HepG2 (cell line): ENCODE results near the gene PRM3. TPM values are rescaled to one million over a fixed set of nuclear protein-coding genes. Genes with fewer than 3 reads are reported as not detected.

Experiments
- ATF2 ChIP-seq: sonication (generic); formaldehyde crosslinking; IDR thresholded peaks from 2 replicates; pipeline ENCODE4 v1.4.0; 2020; ENCODE audit warnings: missing genetic modification reagents
- FOXO4 ChIP-seq: sonication (generic); formaldehyde crosslinking; conservative IDR thresholded peaks from 2 replicates; pipeline ENCODE4 v1.8.1; 2023; ENCODE audit warnings: missing genetic modification reagents
- ISX ChIP-seq: sonication (generic); formaldehyde crosslinking; conservative IDR thresholded peaks from 2 replicates; pipeline ENCODE4 v1.5.0; 2020; ENCODE audit warnings: missing genetic modification reagents
- PCBP1 ChIP-seq: fragments of 200-400 bp; formaldehyde crosslinking; IDR thresholded peaks from 2 replicates; pipeline ENCODE4 v1.6.1; 2017; ENCODE audit warnings: mild to moderate bottlenecking, low read depth, low read length, borderline replicate concordance
- RARG ChIP-seq: sonication (generic); formaldehyde crosslinking; IDR thresholded peaks from 2 replicates; pipeline ENCODE4 v1.4.0; 2020; ENCODE audit warnings: low read depth, mild to moderate bottlenecking, missing genetic modification reagents
- ZBTB40 ChIP-seq, 2 experiments: fragments of 450-650 bp in 1 of 2; sonication (generic) in 1 of 2; formaldehyde crosslinking in 1 of 2; IDR thresholded peaks; 2 replicates each; pipeline versions ENCODE4 v1.6.1 to v1.8.0; 2016 to 2022; ENCODE audit warnings: antibody characterized with exemption in 1 of 2, mild to moderate bottlenecking in 1 of 2, missing genetic modification reagents in 1 of 2
- ZNF142 ChIP-seq: sonication (generic); formaldehyde crosslinking; IDR thresholded peaks from 2 replicates; pipeline ENCODE4 v1.4.0; 2020; ENCODE audit warnings: missing genetic modification reagents
- ZNF292 ChIP-seq: sonication (generic); formaldehyde crosslinking; IDR thresholded peaks from 2 replicates; pipeline ENCODE4 v1.8.1; 2022; ENCODE audit warnings: mild to moderate bottlenecking, low read depth, missing genetic modification reagents, borderline replicate concordance
- ZNF629 ChIP-seq: sonication (generic); formaldehyde crosslinking; conservative IDR thresholded peaks from 2 replicates; pipeline ENCODE4 v1.5.0; 2020; ENCODE audit warnings: missing genetic modification reagents
- polyA plus RNA-seq, 8 experiments: library from polyadenylated mRNA; depleted of rRNA in 3 of 8; stranded (reverse) in 7 of 8; unstranded in 1 of 8; fragments of >200 nt; fragmentation: Illumina TruSeq in 4 of 8; extraction: Trizol in 4 of 8; gene quantifications; 2 replicates each; pipeline versions ENCODE4 v1.2.1 to v1.2.3, GENCODE V29; 2011 to 2016; ENCODE audit warnings: low read depth in 4 of 8, missing spikeins in 1 of 8, mixed read lengths in 1 of 8; ENCODE audit not compliant: insufficient read depth in 1 of 8
- total RNA-seq, 5 experiments: library from RNA; depleted of rRNA; stranded (reverse); fragments of >200 nt; fragmentation: Illumina TruSeq; extraction: Trizol; gene quantifications; 2 replicates each; pipeline ENCODE4 v1.2.3, GENCODE V29; 2016; ENCODE audit warnings: low read depth in 1 of 5

The PRM3 gene
- total and polyA plus RNA-seq, 2 of the 13 experiments (the other 11 are each of a cell fraction or from before 2014, with no cell fraction given) = not detected

- 0 out of 2 replicates have a peak, but pooled peaks have one; percentile 6 for TF ChIP-seq ZBTB40 (IDR thresholded peaks at IDR 0.05)
- no peak for TF ChIP-seq ZBTB40 (CRISPR knock-in tag; IDR thresholded peaks at IDR 0.05)
- TF ChIP-seq ZNF629 (CRISPR knock-in tag) = peak; percentile 59
- no peak for TF ChIP-seq RARG (CRISPR knock-in tag)
- 0 out of 2 replicates have a peak, but pooled peaks have one; percentile 62 for TF ChIP-seq FOXO4 (CRISPR knock-in tag)
- no peak for TF ChIP-seq ZNF142 (CRISPR knock-in tag)
- no peak for TF ChIP-seq PCBP1
- TF ChIP-seq ATF2 (CRISPR knock-in tag) = no peak
- TF ChIP-seq ISX = no peak
- no peak for TF ChIP-seq ZNF292
These were observed 31.8 kb downstream of the PRM3 start (continued) for GRCh38 chr16:11241480-11242204.
